H1 (cell line): ENCODE data around the gene CYREN. TPM values are rescaled to one million over a fixed set of nuclear protein-coding genes. Genes with fewer than 3 reads are reported as not detected.

ENCODE experiments used
- CBX5 ChIP-seq: fragments of 300-800, 300-1000 bp; sonication (generic); IDR thresholded peaks from 2 replicates; pipeline ENCODE4 v1.7.1; 2016; ENCODE audit warnings: antibody characterized with exemption, low read length, low read depth
- CTCF ChIP-seq, 3 experiments: IDR thresholded peaks; 1 replicate in 2 of 3; 2 replicates in 1 of 3; pipeline versions ENCODE4 v1.5.1 to v1.6.1; 2011; ENCODE audit warnings: low read length in 3 of 3, mild to moderate bottlenecking in 3 of 3, inconsistent platforms in 2 of 3, low read depth in 1 of 3, moderate library complexity in 1 of 3; ENCODE audit not compliant: insufficient read depth in 1 of 3; ENCODE audit errors: control extremely low read depth in 1 of 3
- HDAC2 ChIP-seq, 2 experiments: fragments of 300-600 bp in 1 of 2; sonication (generic) in 1 of 2; IDR thresholded peaks; 2 replicates each; pipeline ENCODE4 v1.6.1; 2011 to 2012; ENCODE audit warnings: low read depth in 2 of 2, low read length in 2 of 2, mild to moderate bottlenecking in 2 of 2, moderate library complexity in 2 of 2, borderline replicate concordance in 1 of 2, inconsistent platforms in 1 of 2
- SRF ChIP-seq: IDR thresholded peaks from 2 replicates; pipeline ENCODE4 v1.6.1; 2011; ENCODE audit warnings: mild to moderate bottlenecking, low read depth, low read length, moderate library complexity
- TBP ChIP-seq: IDR thresholded peaks from 2 replicates; pipeline ENCODE4 v1.6.1; 2011; ENCODE audit warnings: low read depth, low read length, improper control_type of control experiment
- polyA plus RNA-seq, 7 experiments: library from polyadenylated mRNA; depleted of rRNA in 3 of 7; stranded (reverse) in 5 of 7; unstranded in 2 of 7; fragments of >200 nt in 5 of 7; fragments of 200-250 nt in 2 of 7; gene quantifications; 1 replicate in 5 of 7; 2 replicates in 1 of 7; 4 replicates in 1 of 7; pipeline versions ENCODE4 v1.2.1 to v1.2.3, GENCODE V29; 2011 to 2013; ENCODE audit warnings: missing spikeins in 2 of 7, mixed read lengths in 2 of 7
- total RNA-seq: library from RNA; stranded (reverse); fragmentation: NEBNext Ultra II Directional; extraction: Animal tissue kit (Norgen Biotek cat#: 25700); gene quantifications from 2 replicates; pipeline ENCODE4 v1.2.1, GENCODE V29; 2021

CYREN gene
- total and polyA plus RNA-seq, 2 of the 8 experiments (the other 6 are each of a cell fraction or from before 2014, with no cell fraction given) = 25.1 to 46.2 TPM

DNA sequence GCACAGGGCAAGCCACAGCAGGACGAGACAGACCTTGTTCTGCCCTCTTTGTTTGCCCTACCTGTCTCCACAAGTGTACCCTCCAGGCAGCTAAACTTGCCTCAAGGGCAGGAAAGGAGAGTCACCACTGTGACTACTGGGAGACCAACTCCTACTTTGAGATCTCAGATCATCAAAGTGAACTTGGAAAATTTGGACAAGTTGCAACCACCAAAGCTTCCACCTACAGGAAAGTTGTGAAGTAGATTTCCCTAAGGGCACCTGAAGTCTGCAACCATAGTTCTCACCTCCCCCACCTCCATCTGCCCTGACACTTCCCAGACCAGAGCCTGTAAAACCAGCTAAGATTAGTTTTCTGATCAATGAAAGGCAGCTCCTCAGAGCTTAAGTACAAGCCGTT is 43.3 kb upstream of the CYREN start (continued):
- TF ChIP-seq SRF (no peak), CBX5 (no peak), TBP (no peak), CTCF (IDR thresholded peaks at IDR 0.05; ENCODE audit: control extremely low read depth in 1 of 3, insufficient read depth in 1 of 3, low read depth in 1 of 3, low read length in 3 of 3) (no peak), HDAC2 (IDR thresholded peaks at IDR 0.05; ENCODE audit: borderline replicate concordance in 1 of 2, low read depth in 2 of 2, low read length in 2 of 2) (no peak)
